AG10803 (cell line): ENCODE data around the gene ST3GAL6.
A peak's percentile ranks its signal among the peaks of the same experiment; 100 is the strongest.

Experiments
- DNase-seq: peaks from one replicate; pipeline ENCODE4 v3.0.0; 2010; ENCODE audit warnings: low read depth
- H3K4me3 ChIP-seq: 2 replicates; pipeline ENCODE4 v1.5.1; 2011; ENCODE audit warnings: mild to moderate bottlenecking, low read length, control low read depth
- CTCF ChIP-seq: conservative IDR thresholded peaks from 2 replicates; pipeline ENCODE4 v1.5.1; 2011; ENCODE audit warnings: mild to moderate bottlenecking, low read length, control low read depth, inconsistent platforms

The ST3GAL6 gene

GRCh38 chr3:98780343-98780742 is 17.2 kb downstream of the ST3GAL6 start:
- H3K4me3 ChIP-seq, result no peak overlapping the region
- DNase-seq, result peak; percentile 5
- no peak for TF ChIP-seq CTCF

- H3K4me3 ChIP-seq, result no peak overlapping the region
- TF ChIP-seq CTCF, result no peak
- no peak for DNase-seq
Observed at GRCh38 chr3:98782824-98783500, 19.8 kb downstream of the ST3GAL6 start.

DNA sequence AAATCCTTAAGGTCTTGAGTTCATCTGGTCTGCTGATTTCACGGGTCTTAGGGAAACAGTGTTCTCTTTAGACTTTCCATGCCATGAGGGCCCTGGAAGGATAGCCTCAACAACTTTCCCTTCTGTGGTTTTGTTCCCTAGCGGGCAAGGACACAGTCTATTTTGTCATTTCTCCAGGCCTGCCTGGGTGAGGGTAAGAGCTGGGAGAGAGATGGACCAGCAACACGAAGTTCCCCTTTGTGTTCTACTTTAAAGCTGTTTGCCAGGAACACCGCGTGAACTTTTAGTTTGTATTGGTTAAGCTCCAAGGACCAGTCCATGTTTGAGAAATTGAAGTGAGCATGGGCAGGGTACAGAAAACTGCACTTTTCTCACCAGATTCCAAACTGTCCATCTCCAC is 20.9 kb downstream of the ST3GAL6 start:
- no peak for TF ChIP-seq CTCF
- no peak overlapping the region for H3K4me3 ChIP-seq

GRCh38 chr3:98784666-98785600 is 21.8 kb downstream of the ST3GAL6 start:
- TF ChIP-seq CTCF, result no peak
- no peak overlapping the region for H3K4me3 ChIP-seq

More for the DNA sequence above, 20.9 kb downstream of the ST3GAL6 start:
- no peak for DNase-seq

DNA sequence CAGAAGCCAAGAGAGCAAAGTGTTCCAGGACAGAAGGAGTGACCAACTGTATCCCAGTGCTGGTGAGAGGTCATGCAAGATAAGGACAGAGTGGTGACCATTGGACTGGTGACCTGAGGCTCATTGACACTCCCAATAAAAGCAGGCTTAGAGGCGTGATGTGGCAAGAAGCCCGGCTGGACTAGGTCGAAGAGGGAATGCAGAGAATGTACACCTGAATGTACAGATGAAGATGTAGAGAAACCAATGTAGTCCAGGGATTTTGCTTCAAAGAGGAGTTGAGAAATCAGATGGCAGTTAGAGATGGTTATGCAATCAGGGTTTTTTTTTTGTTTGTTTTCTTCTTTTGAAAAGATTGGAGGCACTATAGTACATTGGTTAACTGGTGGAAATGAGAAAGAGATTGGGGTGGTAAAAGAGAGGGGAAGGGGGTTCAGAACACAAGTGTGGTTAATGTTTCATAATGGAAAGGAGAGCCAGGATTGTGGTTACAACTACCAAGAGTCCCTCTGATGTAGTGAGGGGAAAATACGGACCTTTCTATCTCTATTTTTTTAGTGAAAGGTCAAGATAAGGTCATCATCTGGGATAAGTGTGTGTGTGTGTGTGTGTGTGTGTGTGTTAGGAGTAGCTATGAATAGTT is 23.3 kb downstream of the ST3GAL6 start:
- H3K4me3 ChIP-seq, result no peak overlapping the region
- DNase-seq, result peak; percentile 27
- no peak for TF ChIP-seq CTCF

More at GRCh38 chr3:98784666-98785600, 21.8 kb downstream of the ST3GAL6 start:
- peak; percentile 88 for DNase-seq

DNA sequence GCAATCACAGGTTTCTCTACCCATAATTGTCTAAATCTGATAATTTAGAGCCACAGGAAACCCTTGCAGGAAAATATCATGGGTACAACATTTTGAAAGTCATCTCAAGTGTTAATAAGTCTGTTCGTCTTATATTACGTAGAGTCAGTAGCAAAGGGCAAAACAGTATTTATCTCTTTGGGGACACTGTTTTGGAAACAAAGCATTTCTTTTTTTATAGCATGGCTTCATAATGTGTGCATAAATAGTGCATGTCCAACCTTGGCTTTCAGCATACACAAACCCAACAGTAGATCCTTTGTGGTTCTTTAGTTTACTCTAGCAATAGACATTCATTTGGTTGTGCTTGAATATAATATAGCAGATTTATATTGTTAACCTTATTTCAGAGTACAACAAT is 24.0 kb downstream of the ST3GAL6 start:
- no peak overlapping the region for H3K4me3 ChIP-seq
- DNase-seq, result no peak
- TF ChIP-seq CTCF, result no peak
